NCI-H1436 (cell line): ENCODE results near the gene CPN1.
"Not testable (repeated sequence)": the region's sequence is repeated elsewhere in the genome, so short reads cannot be mapped to it uniquely, and the experiment has no call there.

Source experiments
- DNase-seq: peaks from one replicate; lab custom pipeline; 2025; lab: John Stamatoyannopoulos, UW

CPN1 gene

GRCh38 chr10:100022403-100022802, 59.3 kb downstream of the CPN1 start:
- no peak for DNase-seq

DNA sequence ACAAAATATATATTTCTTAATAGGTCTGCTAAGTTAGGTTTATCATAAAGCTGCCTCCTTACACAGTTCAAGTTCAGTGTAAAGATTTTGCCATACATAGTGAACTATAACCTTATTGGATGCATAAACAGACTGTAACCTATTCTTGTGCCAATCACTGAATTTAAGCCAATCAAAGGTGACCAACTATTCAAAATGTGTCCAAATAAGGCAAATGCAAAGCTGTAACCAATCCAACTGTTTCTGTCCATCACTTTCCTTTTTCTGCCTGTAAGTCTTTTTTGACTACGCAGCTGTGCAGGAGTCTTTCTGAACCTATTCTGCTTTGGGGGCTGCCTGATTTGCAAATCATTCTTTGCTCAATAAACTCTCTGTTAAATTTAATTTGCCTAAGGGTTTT, 60.3 kb downstream of the CPN1 start:
- no peak for DNase-seq

DNA sequence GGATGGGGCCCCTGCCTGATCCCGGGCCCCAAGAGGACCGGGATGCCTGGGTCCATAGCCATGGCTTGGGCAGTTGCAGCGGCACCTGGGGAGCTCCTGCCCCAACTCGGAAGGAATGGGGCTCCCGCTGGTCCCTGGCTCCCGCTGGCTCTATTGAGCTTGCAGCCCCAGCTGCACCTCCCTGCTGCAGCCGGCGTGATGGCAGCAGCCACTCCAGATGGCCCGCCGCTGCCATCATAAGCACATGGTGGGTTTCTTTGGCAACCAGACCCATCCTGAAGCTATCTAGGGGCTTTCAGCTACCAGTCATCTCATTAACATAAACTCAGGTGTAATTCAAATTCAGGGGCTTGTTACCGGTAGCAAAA, 60.8 kb downstream of the CPN1 start:
- peak; percentile 47 for DNase-seq

GRCh38 chr10:100020142-100020885, 61.4 kb downstream of the CPN1 start:
- DNase-seq, result peak; percentile 49

DNA sequence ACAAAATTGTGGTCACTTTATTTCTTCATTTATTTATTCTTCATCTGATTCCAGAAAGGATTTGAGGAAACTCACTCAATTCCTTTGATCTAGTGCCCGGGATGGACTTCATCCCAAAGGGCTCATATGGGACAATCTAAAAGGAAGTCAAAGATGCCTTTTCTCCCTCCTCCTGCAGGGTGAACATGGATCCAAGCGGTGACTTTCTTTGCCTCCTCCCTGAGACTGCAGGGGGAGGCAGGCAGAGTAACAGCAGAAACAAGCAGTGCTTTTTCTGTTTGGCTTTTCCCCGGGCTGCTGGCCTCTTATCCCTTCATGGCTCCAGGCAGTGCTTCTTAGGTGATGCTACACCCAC, 61.9 kb downstream of the CPN1 start:
- no peak for DNase-seq

DNA sequence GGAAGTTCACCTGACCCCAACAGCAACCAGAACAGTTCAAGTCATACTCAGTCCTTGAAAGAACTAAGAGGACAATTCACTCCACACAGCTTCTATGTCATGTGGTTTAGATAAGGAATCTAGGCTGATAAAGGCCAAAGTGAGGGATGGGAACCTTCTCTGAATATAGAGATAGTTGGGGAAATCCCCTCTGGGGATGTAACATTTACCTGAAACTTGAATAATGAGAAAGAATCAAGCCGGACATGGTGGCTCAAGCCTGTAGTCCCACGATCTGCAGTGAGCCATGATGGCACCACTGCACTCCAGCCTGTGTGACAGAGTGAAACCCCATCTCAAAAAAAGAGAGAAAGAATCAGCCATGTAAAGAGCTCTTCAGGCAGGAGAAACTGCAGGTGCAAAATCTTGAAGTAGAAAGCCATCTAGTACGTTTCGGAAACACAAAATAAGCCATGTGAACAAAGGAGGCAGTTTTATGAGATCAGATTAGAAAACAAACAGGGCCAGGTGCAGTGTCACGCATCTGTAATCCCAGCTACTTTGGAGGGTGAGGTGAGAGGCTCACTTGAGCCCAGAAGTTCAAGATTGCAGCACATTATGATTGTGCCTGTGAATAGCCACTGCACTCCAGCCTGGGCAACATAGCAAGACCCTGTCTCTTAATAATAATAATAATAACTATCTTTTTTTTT, 67.5 kb downstream of the CPN1 start:
- DNase-seq, result peak; percentile 77

GRCh38 chr10:100013621-100014020, 68.0 kb downstream of the CPN1 start:
- no peak for DNase-seq

DNA sequence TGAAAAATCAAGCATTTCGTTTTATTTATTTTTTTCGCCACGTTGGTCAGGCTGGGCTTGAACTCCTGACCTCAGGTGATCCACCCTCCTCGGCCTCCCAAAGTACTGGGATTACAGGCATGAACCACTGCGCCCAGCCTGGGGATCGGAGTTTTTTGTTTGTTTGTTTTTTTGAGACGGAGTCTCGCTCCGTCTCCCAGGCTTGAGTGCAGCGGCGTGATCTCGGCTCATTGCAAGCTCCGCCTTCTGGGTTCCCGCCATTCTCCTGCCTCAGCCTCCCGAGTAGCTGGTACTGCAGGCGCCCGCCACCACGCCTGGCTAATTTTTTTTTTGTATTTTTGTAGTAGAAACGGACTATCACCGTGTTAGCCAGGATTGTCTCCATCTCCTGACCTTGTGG, 69.8 kb downstream of the CPN1 start:
- DNase-seq, result not testable (repeated sequence)

DNA sequence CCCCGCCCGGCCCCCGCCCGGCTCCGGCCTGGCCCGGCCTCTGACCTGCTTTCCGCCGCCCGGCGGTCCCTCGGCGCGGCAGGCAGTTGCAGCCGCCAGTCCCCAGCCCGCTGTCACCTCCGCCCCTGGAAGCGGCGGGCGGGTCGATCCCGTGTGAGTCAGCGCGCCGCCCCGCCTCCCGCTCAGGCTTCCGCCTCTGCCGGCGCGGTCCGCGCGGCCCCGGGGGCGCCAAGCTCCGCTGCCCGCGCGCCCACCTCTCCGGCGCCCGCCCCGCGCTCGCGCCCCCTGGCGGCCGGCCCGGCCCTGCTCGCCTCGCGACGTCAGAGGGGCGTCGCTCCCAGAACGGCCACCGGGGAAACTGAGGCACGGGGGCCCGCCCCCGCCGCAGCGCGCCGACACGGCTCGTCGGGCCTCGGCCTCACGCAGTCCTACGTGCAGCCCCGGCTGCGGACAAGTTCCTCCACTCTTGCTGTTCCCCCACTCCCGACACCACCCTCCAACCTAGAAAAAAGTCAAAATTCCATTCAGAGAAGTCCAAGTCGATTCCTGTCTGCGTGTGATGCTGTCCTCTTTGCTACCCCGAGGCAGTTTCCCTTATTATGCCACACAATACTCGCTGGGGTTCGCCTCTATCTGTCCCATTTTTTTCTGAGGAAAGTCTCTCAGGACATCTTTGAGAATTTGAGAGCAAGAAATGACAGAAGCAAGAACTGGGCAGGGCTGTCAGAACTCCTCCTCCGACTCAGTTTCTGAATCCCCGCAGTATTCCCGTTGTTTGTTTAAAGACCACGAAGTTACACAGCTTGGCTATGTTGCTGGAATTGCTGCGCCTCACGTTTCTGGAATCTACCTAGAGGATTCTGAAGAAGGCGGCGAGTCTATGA, 71.6 kb downstream of the CPN1 start, which contains the start of gene DNMBP:
TSS of gene DNMBP (minus strand) at position 155 of the 884 bp plus-strand sequence. CDS start 37,823 bp downstream, outside the sequence.
- DNase-seq, result peak; percentile 76

DNA sequence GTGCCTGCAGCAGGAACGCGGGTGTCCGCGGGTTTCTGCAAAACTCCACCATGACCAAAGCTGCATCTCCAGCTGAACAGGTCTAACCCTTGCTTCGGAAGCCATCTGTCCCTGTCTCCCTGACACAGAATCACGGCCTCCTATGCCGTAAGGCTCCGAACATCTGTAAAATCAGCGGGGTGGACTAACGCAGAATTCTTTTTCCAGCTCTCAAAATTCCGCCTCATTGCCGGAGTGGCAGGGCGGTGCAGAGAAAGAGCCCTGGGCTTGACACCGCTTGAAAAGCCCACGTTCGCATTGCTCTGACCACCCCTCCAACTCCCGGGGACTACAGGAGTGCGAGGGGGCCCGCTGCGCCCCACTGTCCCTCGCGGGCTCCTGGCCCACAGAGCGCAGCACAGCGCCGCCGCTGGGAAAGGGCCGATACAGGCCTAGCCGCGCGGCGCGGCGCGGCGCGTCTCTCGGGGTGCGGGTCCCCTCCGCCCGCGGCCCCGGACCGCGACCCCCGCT, 72.3 kb downstream of the CPN1 start:
- DNase-seq, result no peak

DNA sequence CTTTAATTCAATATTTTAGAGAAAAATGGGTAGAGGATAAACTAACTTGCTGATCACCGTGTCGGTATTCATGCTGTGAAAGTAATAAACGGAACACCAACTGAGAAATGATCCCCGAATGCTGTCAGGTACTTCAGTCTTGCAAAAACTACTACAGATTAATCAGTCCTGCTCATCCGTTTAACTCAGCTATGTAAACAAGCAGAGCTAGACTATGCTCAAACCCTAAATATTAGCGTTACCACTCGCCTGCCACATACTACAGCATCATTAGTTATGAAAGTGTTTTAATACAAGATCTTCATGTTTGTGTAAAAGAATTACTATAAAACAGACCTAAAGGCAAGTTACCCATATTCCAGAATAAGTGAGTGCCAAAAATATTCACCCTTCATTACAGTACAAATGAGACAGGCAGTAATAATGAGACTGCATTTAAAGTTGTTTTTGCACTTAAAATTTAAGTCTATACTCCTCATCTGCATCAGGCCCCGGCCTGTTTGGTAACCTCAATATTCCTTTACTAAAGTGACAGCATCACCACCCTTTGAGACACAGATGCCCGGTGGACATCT, 72.9 kb downstream of the CPN1 start:
- no peak for DNase-seq

DNA sequence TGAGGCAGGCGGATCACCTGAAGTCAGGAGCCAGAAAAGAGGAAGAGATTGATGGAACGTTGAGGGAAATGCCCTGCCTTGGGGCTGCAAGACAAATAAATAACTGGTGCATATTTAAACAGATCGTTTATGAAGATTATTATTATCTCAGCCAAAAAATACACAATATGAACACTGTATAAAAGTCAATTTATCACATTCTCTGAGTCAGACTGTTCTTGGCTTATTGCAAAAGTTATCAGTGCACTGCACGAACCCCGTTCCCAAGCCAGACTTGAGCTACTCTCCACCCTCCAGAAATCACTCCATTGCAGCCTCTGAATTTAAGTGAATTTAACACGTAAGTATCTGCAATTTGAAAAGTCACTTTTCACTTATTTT, 73.5 kb downstream of the CPN1 start:
- no peak for DNase-seq

DNA sequence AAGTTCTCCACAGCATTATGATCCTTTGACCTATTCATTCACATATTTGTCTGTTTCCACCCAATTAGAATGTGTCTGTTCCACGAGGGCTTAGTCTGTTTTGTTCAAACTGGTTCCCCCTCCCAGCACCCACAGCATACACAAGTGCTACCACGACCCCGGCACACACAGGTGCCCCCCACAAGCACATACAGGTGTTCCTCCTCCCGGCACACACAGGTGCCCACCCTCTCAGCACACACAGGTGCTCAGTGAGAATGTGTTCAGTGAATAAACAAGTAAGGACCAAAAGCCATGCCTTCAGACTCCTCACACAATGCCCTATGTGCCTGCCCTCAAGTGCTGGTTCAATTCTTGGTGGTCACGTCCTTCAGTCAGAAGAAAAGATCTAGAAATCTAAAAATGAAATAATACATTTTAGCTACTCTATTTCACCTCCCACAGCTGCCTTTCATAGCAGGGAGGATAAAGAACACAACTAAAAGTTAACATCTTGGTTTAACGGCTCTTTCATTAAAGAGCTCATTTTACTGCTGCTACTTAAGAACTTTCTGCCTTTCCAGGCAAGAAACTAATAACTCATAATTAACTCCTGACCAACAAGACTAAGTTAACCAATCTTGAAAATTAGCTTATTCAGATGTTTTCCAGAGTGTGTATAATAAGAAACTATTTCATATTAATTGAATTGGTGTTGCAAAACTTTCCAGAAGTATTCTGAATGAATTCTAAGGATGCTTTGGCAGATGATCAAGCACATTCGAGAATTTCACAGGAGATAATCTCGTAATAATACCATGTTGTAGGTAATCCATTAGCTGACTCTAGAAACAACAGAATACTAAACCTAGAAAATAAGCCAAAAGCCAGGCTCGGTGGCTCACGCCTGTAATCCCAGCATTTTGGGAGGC, 74.2 kb downstream of the CPN1 start:
- no peak for DNase-seq

DNA sequence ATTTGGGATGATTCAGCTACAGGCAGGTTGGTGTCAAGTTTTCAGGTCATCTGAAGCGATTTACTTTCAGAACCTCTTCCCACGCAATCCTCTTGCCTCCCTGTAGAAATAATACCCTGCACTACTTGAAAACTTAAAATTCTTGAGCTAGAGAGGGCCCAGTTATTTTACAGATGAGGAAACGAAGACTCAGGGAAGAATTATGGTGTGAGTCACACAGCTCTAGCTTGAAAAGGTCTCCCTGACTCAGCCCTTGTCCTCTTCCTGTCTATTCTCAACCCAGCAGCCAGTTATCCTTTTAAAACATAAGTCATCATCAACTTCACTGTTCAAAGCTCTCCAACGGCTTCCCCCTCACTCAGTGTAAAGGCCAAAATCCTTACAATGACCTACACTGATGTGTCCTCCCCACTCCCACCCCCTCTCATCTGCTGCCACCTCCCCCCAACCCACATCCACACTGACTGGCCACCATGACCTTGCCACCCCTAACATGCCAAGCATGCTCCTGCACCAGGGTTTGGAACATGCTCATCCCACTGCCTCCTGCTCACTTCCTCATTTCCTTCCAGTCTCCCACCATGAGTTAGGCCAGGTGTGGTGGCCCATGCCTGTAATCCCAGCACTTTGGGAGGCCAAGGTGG, 75.3 kb downstream of the CPN1 start:
- no peak for DNase-seq

DNA sequence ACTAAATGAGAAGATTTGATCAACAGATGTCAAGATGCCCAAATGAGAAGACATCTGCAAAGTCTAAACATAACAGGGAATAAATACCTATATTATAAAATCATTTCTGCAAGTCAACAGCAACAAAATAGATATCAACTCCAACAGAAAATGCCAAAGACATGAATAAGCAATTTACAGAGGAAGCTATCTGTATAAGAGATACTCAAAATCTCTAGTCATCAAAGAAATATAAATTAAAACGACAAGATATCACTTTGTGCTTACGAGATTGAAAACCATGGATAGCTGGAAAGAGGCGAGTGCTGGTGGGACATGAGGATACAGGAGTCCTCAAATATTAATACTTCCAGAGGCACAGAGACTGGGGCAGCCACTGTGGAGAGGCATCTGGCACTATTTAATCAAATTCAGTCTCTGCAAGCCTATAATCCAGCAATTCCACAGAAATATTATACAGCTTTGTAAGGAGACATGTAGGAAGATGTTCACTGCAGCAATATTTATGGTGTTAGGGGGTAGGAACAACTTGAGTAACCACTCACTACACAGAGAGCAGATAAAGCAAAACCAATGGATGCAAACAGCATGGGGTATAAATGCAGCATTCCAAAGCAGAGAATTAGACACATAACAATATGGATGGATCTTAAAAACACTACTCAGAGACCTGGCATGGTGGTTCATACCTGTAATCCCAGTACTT, 76.7 kb downstream of the CPN1 start:
- no peak for DNase-seq

DNA sequence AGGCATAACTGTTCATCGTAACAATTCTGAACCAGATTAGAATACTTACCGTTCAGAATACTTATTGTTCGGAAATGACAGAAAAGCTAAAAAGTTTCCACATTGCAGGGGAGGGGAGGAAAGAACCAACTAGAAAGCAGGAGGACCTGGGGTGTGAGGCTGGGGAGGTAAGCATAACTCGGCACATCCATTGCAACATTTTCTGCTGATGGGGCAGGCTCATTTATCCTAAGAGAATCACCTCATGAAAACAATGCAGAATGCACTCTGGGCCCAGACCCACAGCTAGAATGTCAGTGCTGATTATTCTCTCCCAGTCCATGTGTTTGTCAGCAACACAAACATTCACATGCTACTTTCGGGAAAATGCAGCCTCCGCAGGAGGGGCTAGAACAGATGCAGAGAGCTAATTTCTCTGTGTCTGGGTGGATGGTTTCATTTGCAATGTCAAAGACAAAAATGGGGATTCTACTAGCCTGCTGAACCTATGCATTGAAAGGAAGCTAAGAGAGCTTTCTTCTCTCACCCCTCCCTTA, 81.5 kb downstream of the CPN1 start:
- DNase-seq, result no peak

- DNase-seq, result no peak
These were observed 82.2 kb downstream of the CPN1 start for GRCh38 chr10:99999319-100000108.

DNA sequence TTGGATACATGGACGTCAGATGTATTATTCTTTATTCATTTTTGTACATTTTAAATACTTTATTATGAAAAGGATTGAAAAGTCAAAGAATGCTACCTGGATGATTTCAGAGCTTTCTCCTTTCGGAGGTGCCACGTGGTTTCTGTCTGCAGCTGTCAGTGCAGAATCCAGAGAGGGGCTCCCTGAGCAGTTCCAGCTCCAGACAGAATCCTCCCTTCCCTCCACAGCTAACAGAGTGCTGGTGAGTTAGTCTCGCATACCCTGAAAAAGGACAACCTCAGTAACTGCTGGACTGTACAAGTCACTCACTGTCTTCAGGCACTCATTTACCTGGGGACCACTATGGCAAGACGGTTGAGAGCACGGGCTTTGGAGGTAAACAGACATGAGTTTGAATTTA, 82.8 kb downstream of the CPN1 start:
- no peak for DNase-seq
